CD4-positive, CD25-positive, alpha-beta regulatory T cell (primary cell): Measurements from ENCODE around the gene TLR7. TPM values are rescaled to one million over a fixed set of nuclear protein-coding genes. Genes with fewer than 3 reads are reported as not detected.

Experiments
- ATAC-seq, 2 donors: fragments of 150-1000 bp; cut with Tn5 transposase; one replicate each; pipeline ENCODE4 v1.10.0; 2021; ENCODE audit warnings: low read depth in 2 of 2, moderate number of reproducible peaks in 2 of 2, moderate library complexity in 1 of 2
- DNase-seq, 3 donors: peaks; one replicate each; pipeline versions ENCODE4 v3.0.0 to v3.0.0-alpha.2; 2012 to 2022; ENCODE audit warnings: mixed read lengths in 1 of 3
- H3K27ac ChIP-seq: one replicate; pipeline ENCODE4 v1.7.0; 2013; ENCODE audit warnings: mild to moderate bottlenecking, low read length; ENCODE audit not compliant: insufficient read depth, poor library complexity, severe bottlenecking
- H3K27me3 ChIP-seq: one replicate; pipeline ENCODE4 v1.7.0; 2013; ENCODE audit warnings: low read length; ENCODE audit not compliant: control insufficient read depth, insufficient read depth
- H3K36me3 ChIP-seq: one replicate; pipeline ENCODE4 v1.7.0; 2013; ENCODE audit warnings: mild to moderate bottlenecking, low read length, moderate library complexity; ENCODE audit not compliant: control insufficient read depth, insufficient read depth
- H3K4me1 ChIP-seq: 2 replicates; pipeline ENCODE4 v1.7.0; 2013; ENCODE audit warnings: mild to moderate bottlenecking, low read length; ENCODE audit not compliant: insufficient read depth, control insufficient read depth, poor library complexity, severe bottlenecking
- H3K4me3 ChIP-seq: one replicate; pipeline ENCODE4 v1.7.0; 2013; ENCODE audit warnings: low read depth, mild to moderate bottlenecking, low read length, moderate library complexity
- H3K9me3 ChIP-seq, 2 experiments: 1 replicate in 1 of 2; 2 replicates in 1 of 2; pipeline ENCODE4 v1.7.0; 2013; ENCODE audit warnings: low read length in 2 of 2, mild to moderate bottlenecking in 1 of 2, moderate library complexity in 1 of 2; ENCODE audit not compliant: control insufficient read depth in 2 of 2
- H3K27ac Mint-ChIP-seq, 3 donors: one replicate each; pipeline ENCODE4 v1.8.0; 2020 to 2022; ENCODE audit warnings: mild to moderate bottlenecking in 3 of 3, mixed read lengths in 3 of 3, moderate library complexity in 2 of 3
- H3K27me3 Mint-ChIP-seq: one replicate; pipeline ENCODE4 v1.8.0; 2022; ENCODE audit warnings: mild to moderate bottlenecking, mixed read lengths
- H3K36me3 Mint-ChIP-seq: one replicate; pipeline ENCODE4 v1.8.0; 2020; ENCODE audit warnings: mixed read lengths
- H3K4me1 Mint-ChIP-seq, 4 donors: one replicate each; pipeline ENCODE4 v1.8.0; 2020 to 2022; ENCODE audit warnings: mixed read lengths in 4 of 4, mild to moderate bottlenecking in 1 of 4
- H3K4me3 Mint-ChIP-seq, 4 donors: one replicate each; pipeline ENCODE4 v1.8.0; 2020 to 2022; ENCODE audit warnings: mild to moderate bottlenecking in 4 of 4, mixed read lengths in 4 of 4, moderate library complexity in 3 of 4
- H3K9me3 Mint-ChIP-seq, 7 donors: one replicate each; pipeline ENCODE4 v1.8.0; 2020 to 2022; ENCODE audit warnings: mixed read lengths in 7 of 7, mild to moderate bottlenecking in 3 of 7, moderate library complexity in 2 of 7
- polyA plus RNA-seq, 4 donors: library from polyadenylated mRNA; unstranded; fragments of 300-500 nt; fragmentation: Illumina TruSeq; gene quantifications; one replicate each; pipeline ENCODE4 v1.2.3, GENCODE V29; 2021
- total RNA-seq: library from RNA; stranded (reverse); gene quantifications from one replicate; pipeline ENCODE4 v1.2.3, GENCODE V29; 2022

The TLR7 gene
- not detected for total RNA-seq
- polyA plus RNA-seq = under 1 TPM in 2 of 4 donors, not detected in 2; 0.02 to 0.15 TPM

DNA sequence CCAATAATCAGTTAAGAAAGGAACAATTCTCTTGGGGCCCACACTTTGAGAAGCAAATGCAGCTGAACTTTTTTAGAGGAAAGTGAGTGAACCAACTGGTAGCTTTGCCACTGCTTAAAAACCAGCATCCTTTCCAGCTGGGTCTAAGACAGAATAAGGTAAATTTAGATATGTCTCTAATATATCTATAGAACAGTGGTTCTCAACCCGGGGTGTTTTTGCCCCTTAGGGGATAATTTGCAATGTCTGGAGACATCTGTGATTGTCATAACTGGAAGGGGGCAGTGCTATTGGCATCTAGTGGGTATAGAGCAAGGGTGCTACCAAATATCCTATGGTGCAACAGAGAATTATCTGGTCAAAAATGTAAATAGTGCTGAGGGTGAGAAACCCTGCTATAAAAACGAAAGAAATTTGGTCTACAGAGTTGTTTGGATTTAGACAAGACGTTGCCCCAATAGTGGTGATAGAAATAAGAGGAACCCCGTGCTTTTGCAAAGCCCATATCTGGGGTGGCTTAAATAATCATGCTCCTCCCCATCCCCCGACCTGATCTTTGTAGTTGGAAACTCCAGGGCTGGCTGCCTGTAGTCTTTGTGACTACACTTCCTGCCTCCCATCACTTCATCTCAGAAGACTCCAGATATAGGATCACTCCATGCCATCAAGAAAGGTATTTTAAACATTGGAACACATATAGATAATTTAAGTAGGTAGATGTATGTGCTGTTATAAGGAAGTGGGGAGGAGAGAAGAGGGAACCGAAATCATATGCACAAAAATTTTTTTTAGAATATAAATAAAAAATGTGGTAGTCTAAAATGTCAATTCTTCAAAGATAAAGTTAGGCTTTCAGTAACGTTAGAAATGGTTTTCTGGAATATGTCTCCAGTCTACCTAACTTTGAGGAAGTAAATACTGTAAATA, at the start of gene TLR7:
TLR7 (plus strand) TSS at position 622 of the 927 bp plus-strand sequence. CDS start 507 bp downstream, outside the sequence.
- peaks cover 4% of the 10 kb centered on the region for H3K27me3 Mint-ChIP-seq
- H3K27ac Mint-ChIP-seq = peak within 1 kb of the TSS in 1 of 3 donors; percentile 80
- no peak for ATAC-seq
- DNase-seq = no peak
- H3K36me3 Mint-ChIP-seq = no peaks in the 10 kb centered on the region
- no peaks in the 10 kb centered on the region for H3K9me3 ChIP-seq
- peaks cover 0 to 8% (median 0%) of the 10 kb centered on the region in 7 donors for H3K9me3 Mint-ChIP-seq
- H3K4me3 ChIP-seq = no peak within 1 kb of the TSS
- no peaks in the 10 kb centered on the region for H3K36me3 ChIP-seq
- H3K4me1 ChIP-seq = no peaks in the 10 kb centered on the region
- H3K27ac ChIP-seq = no peak within 1 kb of the TSS
- no peaks in the 10 kb centered on the region for H3K27me3 ChIP-seq
- H3K4me1 Mint-ChIP-seq = peaks cover 0 to 6% (median under 1%) of the 10 kb centered on the region in 4 donors
- no peak within 1 kb of the TSS for H3K4me3 Mint-ChIP-seq

DNA sequence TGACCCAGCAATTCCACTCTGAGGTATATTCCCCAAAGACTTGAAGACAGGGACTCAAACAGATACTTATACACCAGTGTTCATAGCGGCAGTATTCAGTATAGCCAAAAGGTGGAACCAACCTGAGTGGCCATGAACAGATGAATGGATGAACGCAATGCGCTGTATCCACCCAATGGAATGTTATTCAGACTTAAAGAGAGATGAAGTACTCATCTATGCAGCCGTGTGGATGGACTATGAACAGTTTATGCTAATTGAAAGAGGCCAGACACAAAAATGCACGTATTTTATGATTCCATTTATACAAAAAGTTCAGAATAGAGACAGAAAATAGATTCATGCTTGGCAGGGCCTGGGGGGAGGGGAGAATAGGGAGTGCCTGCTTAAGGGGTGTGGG, 49.3 kb upstream of the TLR7 start:
- Mint-ChIP-seq H3K9me3 (peaks cover 0 to 2% (median 0%) of the 10 kb centered on the region in 7 donors), H3K4me3 (no peak overlapping the region), H3K27me3 (no peaks in the 10 kb centered on the region), H3K4me1 (peaks cover 0 to 5% (median 4%) of the 10 kb centered on the region in 4 donors), H3K27ac (no peak overlapping the region), H3K36me3 (peaks cover 11% of the 10 kb centered on the region)
- DNase-seq (no peak), ATAC-seq (no peak)
- no peak overlapping the region for H3K27ac ChIP-seq
- H3K27me3 ChIP-seq = no peaks in the 10 kb centered on the region
- no peaks in the 10 kb centered on the region for H3K9me3 ChIP-seq
- H3K36me3 ChIP-seq = peaks cover 12% of the 10 kb centered on the region
- H3K4me3 ChIP-seq = no peak overlapping the region
- no peaks in the 10 kb centered on the region for H3K4me1 ChIP-seq

- DNase-seq (no peak), ATAC-seq (no peak)
- peaks cover 14% of the 10 kb centered on the region for H3K36me3 ChIP-seq
- Mint-ChIP-seq H3K4me3 (no peak overlapping the region), H3K36me3 (peaks cover 11% of the 10 kb centered on the region), H3K27ac (no peak overlapping the region), H3K4me1 (peaks cover 0 to 5% (median 3%) of the 10 kb centered on the region in 4 donors), H3K27me3 (no peaks in the 10 kb centered on the region), H3K9me3 (peaks cover 0 to 2% (median 0%) of the 10 kb centered on the region in 7 donors)
- H3K4me3 ChIP-seq = no peak overlapping the region
- no peak overlapping the region for H3K27ac ChIP-seq
- no peaks in the 10 kb centered on the region for H3K27me3 ChIP-seq
- H3K4me1 ChIP-seq = no peaks in the 10 kb centered on the region
- H3K9me3 ChIP-seq = no peaks in the 10 kb centered on the region
Observed at GRCh38 chrX:12819222-12819621, 47.6 kb upstream of the TLR7 start.

GRCh38 chrX:12820737-12821136, 46.1 kb upstream of the TLR7 start:
- H3K27ac Mint-ChIP-seq = no peak overlapping the region
- peaks cover 0 to 2% (median 0%) of the 10 kb centered on the region in 7 donors for H3K9me3 Mint-ChIP-seq
- no peak for ATAC-seq
- Histone ChIP-seq H3K27ac (no peak overlapping the region), H3K4me3 (no peak overlapping the region), H3K4me1 (no peaks in the 10 kb centered on the region), H3K9me3 (no peaks in the 10 kb centered on the region), H3K36me3 (peaks cover 19% of the 10 kb centered on the region), H3K27me3 (no peaks in the 10 kb centered on the region)
- no peak overlapping the region for H3K4me3 Mint-ChIP-seq
- no peaks in the 10 kb centered on the region for H3K4me1 Mint-ChIP-seq
- DNase-seq = no peak
- no peaks in the 10 kb centered on the region for H3K27me3 Mint-ChIP-seq
- peaks cover 11% of the 10 kb centered on the region for H3K36me3 Mint-ChIP-seq

DNA sequence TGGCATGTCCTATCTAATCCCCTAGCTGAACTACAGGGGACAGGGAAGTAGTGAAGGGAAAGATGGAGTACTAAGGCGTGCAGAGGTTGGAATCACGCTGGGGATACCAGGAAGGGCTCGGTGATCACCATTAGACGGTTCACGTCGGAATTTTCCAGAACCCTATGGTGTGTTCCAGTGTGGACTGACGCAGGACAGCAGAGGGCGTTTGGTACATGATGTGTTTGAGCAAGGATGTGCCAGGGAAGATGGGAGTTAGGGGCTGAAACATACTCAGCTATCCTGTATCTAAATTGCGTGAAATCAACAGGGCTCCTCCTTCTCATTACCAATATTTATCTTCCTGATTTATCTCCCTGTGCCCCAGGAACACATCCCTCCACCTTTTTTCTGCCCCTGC, 41.9 kb upstream of the TLR7 start:
- DNase-seq = no peak
- Histone ChIP-seq H3K9me3 (no peaks in the 10 kb centered on the region), H3K27me3 (no peaks in the 10 kb centered on the region), H3K36me3 (peaks cover 19% of the 10 kb centered on the region), H3K27ac (no peak overlapping the region), H3K4me1 (no peaks in the 10 kb centered on the region), H3K4me3 (no peak overlapping the region)
- peaks cover 4% of the 10 kb centered on the region for H3K27me3 Mint-ChIP-seq
- ATAC-seq = no peak
- peaks cover 6% of the 10 kb centered on the region for H3K36me3 Mint-ChIP-seq
- H3K4me1 Mint-ChIP-seq = no peaks in the 10 kb centered on the region
- H3K4me3 Mint-ChIP-seq = no peak overlapping the region
- peak overlapping the region in 2 of 3 donors; percentile 9 to 21 for H3K27ac Mint-ChIP-seq
- H3K9me3 Mint-ChIP-seq = no peaks in the 10 kb centered on the region

- H3K27ac ChIP-seq = no peak overlapping the region
- no peaks in the 10 kb centered on the region for H3K9me3 ChIP-seq
- no peaks in the 10 kb centered on the region for H3K27me3 ChIP-seq
- DNase-seq (no peak), ATAC-seq (no peak)
- H3K36me3 ChIP-seq = peaks cover 17% of the 10 kb centered on the region
- no peaks in the 10 kb centered on the region for H3K4me1 ChIP-seq
- Mint-ChIP-seq H3K36me3 (peaks cover 4% of the 10 kb centered on the region), H3K27me3 (peaks cover 4% of the 10 kb centered on the region), H3K9me3 (no peaks in the 10 kb centered on the region), H3K4me1 (no peaks in the 10 kb centered on the region), H3K27ac (no peak overlapping the region), H3K4me3 (no peak overlapping the region)
- no peak overlapping the region for H3K4me3 ChIP-seq
Observed at GRCh38 chrX:12825801-12826200, 41.1 kb upstream of the TLR7 start.

DNA sequence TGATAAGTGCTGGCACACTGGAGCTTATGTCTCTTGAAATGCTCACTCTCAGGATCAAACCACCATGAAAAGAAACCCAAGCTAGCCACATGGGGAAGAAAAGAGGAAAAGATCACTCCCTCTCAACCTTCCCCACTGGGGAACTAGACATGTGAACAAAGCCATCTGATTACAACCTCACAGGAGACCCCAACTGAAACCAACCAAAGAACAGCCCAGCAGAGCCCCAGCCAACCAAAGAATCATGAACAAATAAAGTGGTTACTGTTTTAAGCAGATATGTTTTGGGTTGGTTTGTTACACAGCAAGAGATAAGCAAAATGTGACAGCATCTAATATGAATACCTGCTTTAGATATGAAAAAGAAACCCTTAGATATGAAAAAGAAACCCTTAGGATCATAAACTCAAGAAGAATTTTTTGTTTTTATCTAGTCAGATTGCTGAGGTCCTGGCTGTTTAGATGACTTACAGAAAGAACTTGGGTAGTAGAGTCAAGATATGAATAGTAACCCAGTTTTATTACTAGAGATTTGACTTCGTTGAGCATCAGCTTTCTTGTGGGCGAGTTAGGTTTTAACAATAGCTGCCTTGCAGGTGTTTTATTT, 23.7 kb upstream of the TLR7 start:
- Histone ChIP-seq H3K9me3 (no peaks in the 10 kb centered on the region), H3K27me3 (peaks cover 2% of the 10 kb centered on the region), H3K36me3 (no peaks in the 10 kb centered on the region), H3K27ac (no peak overlapping the region), H3K4me3 (peak overlapping the region; percentile 79), H3K4me1 (no peaks in the 10 kb centered on the region)
- Mint-ChIP-seq H3K36me3 (no peaks in the 10 kb centered on the region), H3K4me1 (peaks cover 4 to 12% (median 7%) of the 10 kb centered on the region in 4 donors), H3K27me3 (peaks cover 6% of the 10 kb centered on the region), H3K27ac (peak overlapping the region; percentile 44 to 94 (median 79)), H3K4me3 (peak overlapping the region; percentile 58 to 88 (median 78)), H3K9me3 (peaks cover 0 to 2% (median 0%) of the 10 kb centered on the region in 7 donors)
- ATAC-seq = no peak
- no peak for DNase-seq
